DMS79 treated with DMSO at 0.1 percent for 48 hours (cell line): ENCODE measurements around the gene SH2D7.

Experiments
- DNase-seq: peaks from one replicate; lab custom pipeline; 2025; lab: John Stamatoyannopoulos, UW

The SH2D7 gene

GRCh38 chr15:78092261-78093041 lies at the start of gene SH2D7:
Gene SH2D7, plus strand, starts transcription at chr15:78092561. Its CDS starts 24 bp downstream, at chr15:78092585.
- peak; percentile 1 for DNase-seq

GRCh38 chr15:78044407-78045155 lies 47.8 kb upstream of the SH2D7 start:
- no peak for DNase-seq

- no peak for DNase-seq
Measured at GRCh38 chr15:78045189-78045588, 47.2 kb upstream of the SH2D7 start.

- peak; percentile 38 for DNase-seq
Measured at GRCh38 chr15:78046796-78047341, 45.5 kb upstream of the SH2D7 start.

- no peak for DNase-seq
Measured at GRCh38 chr15:78047761-78048627, 44.4 kb upstream of the SH2D7 start.

- DNase-seq = no peak
Measured at GRCh38 chr15:78048628-78048920, 43.8 kb upstream of the SH2D7 start.

GRCh38 chr15:78049691-78050440 lies 42.5 kb upstream of the SH2D7 start:
- DNase-seq = no peak

- DNase-seq = no peak
Measured at GRCh38 chr15:78050441-78050809, 41.9 kb upstream of the SH2D7 start.

- DNase-seq = no peak
Measured at GRCh38 chr15:78050826-78051225, 41.5 kb upstream of the SH2D7 start.

- DNase-seq = no peak
Measured at GRCh38 chr15:78051596-78051995, 40.8 kb upstream of the SH2D7 start.

- DNase-seq = peak; percentile 2
Measured at GRCh38 chr15:78052001-78052401, 40.4 kb upstream of the SH2D7 start.

- DNase-seq = no peak
Measured at GRCh38 chr15:78052545-78052944, 39.8 kb upstream of the SH2D7 start.

- no peak for DNase-seq
Measured at GRCh38 chr15:78054518-78054917, 37.8 kb upstream of the SH2D7 start.

GRCh38 chr15:78054966-78055365 lies 37.4 kb upstream of the SH2D7 start:
- no peak for DNase-seq

GRCh38 chr15:78055919-78056713 lies 36.2 kb upstream of the SH2D7 start:
- no peak for DNase-seq

GRCh38 chr15:78056714-78057269 lies 35.6 kb upstream of the SH2D7 start:
- DNase-seq = no peak

- DNase-seq = no peak
Measured at GRCh38 chr15:78057803-78058202, 34.6 kb upstream of the SH2D7 start.

- DNase-seq = no peak
Measured at GRCh38 chr15:78058401-78058935, 33.9 kb upstream of the SH2D7 start.

- DNase-seq = no peak
Measured at GRCh38 chr15:78059110-78059839, 33.1 kb upstream of the SH2D7 start.
